Tibial nerve (tissue), 4 donors: ENCODE measurements around the gene AKT1. TPM values are rescaled to one million over a fixed set of nuclear protein-coding genes. Genes with fewer than 3 reads are reported as not detected.
A peak's percentile ranks its signal among the peaks of the same experiment; 100 is the strongest.

Experiments
- DNase-seq, 2 donors: peaks; one replicate each; pipeline ENCODE4 v3.0.0-alpha.2; 2019; ENCODE audit warnings: low spot score in 2 of 2
- H3K27ac ChIP-seq, 4 donors: fragments of 200-600 bp; sonication (generic) in 3 of 4; one replicate each; pipeline ENCODE4 v1.5.1; 2017 to 2019; ENCODE audit warnings: mild to moderate bottlenecking in 1 of 4
- H3K27me3 ChIP-seq, 2 donors: fragments of 200-600 bp; sonication (generic) in 1 of 2; one replicate each; pipeline versions ENCODE4 v1.5.1 to v1.6.0; 2017 to 2019
- H3K36me3 ChIP-seq, 3 donors: fragments of 200-600 bp; sonication (generic); one replicate each; pipeline ENCODE4 v1.5.1; 2018 to 2019
- H3K4me1 ChIP-seq, 4 donors: fragments of 200-600 bp; sonication (generic) in 3 of 4; one replicate each; pipeline ENCODE4 v1.5.1; 2017 to 2019
- H3K4me3 ChIP-seq, 4 donors: fragments of 200-600 bp; sonication (generic) in 3 of 4; one replicate each; pipeline ENCODE4 v1.5.1; 2017 to 2019; ENCODE audit warnings: mild to moderate bottlenecking in 1 of 4, moderate library complexity in 1 of 4
- H3K9me3 ChIP-seq, 4 donors: fragments of 200-600 bp; sonication (generic) in 3 of 4; one replicate each; pipeline ENCODE4 v1.5.1; 2017 to 2019
- EP300 ChIP-seq, 2 donors: sonication (generic); formaldehyde crosslinking; IDR thresholded peaks; one replicate each; pipeline ENCODE4 v1.6.1; 2017; ENCODE audit warnings: antibody characterized with exemption in 2 of 2, mild to moderate bottlenecking in 1 of 2
- POLR2A ChIP-seq, 2 donors: fragments of 450-650 bp; IDR thresholded peaks; one replicate each; pipeline ENCODE4 v1.6.1; 2017; ENCODE audit warnings: antibody characterized with exemption in 2 of 2, mild to moderate bottlenecking in 2 of 2, moderate library complexity in 2 of 2
- WGBS, 2 donors: methylation state at CpG; one replicate each; pipeline ENCODE4 v1.1.5; 2018; 5-methylcytosine and 5-hydroxymethylcytosine counted together
- total RNA-seq, 4 donors: library from RNA; depleted of rRNA; stranded (reverse); fragments of >200 nt; gene quantifications; one replicate each; pipeline ENCODE4 v1.1.0, GENCODE V29; 2016
- TF ChIP-seq, protein P1 (sequence below), 5 experiments: fragments of 200-600 bp in 3 of 5; fragments of 450-650 bp in 2 of 5; sonication (generic) in 3 of 5; IDR thresholded peaks; one replicate each; pipeline ENCODE4 v1.5.1; 2016 to 2019; ENCODE audit warnings: antibody characterized with exemption in 5 of 5, mild to moderate bottlenecking in 3 of 5, moderate library complexity in 2 of 5

Gene AKT1
- total RNA-seq, 4 donors from 2014 or later = 130 to 199 (median 144) TPM

GRCh38 chr14:104791425-104791824, 4.1 kb downstream of the AKT1 start:
- H3K27me3 ChIP-seq = no peaks in the 10 kb centered on the region
- H3K4me1 ChIP-seq = peaks cover 0 to 89% (median 58%) of the 10 kb centered on the region in 4 donors
- peaks cover 0 to 44% (median 7%) of the 10 kb centered on the region in 3 donors for H3K36me3 ChIP-seq
- DNase-seq = no peak
- no peak for TF ChIP-seq POLR2A (IDR thresholded peaks at IDR 0.05)
- no peak for TF ChIP-seq EP300 (IDR thresholded peaks at IDR 0.05)
- TF ChIP-seq, protein P1, sequence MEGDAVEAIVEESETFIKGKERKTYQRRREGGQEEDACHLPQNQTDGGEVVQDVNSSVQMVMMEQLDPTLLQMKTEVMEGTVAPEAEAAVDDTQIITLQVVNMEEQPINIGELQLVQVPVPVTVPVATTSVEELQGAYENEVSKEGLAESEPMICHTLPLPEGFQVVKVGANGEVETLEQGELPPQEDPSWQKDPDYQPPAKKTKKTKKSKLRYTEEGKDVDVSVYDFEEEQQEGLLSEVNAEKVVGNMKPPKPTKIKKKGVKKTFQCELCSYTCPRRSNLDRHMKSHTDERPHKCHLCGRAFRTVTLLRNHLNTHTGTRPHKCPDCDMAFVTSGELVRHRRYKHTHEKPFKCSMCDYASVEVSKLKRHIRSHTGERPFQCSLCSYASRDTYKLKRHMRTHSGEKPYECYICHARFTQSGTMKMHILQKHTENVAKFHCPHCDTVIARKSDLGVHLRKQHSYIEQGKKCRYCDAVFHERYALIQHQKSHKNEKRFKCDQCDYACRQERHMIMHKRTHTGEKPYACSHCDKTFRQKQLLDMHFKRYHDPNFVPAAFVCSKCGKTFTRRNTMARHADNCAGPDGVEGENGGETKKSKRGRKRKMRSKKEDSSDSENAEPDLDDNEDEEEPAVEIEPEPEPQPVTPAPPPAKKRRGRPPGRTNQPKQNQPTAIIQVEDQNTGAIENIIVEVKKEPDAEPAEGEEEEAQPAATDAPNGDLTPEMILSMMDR (IDR thresholded peaks at IDR 0.05) = no peak
- H3K27ac ChIP-seq = no peak overlapping the region
- WGBS, 2 donors = 83 to 84% methylated on average over 9 of the region's 9 CpGs
- H3K9me3 ChIP-seq = no peaks in the 10 kb centered on the region
- H3K4me3 ChIP-seq = no peak overlapping the region

- H3K27me3 ChIP-seq = no peaks in the 10 kb centered on the region
- H3K36me3 ChIP-seq = peaks cover 0 to 44% (median 7%) of the 10 kb centered on the region in 3 donors
- 84 to 89% methylated on average over 16 to 28 of the region's 31 CpGs for WGBS, 2 donors
- H3K9me3 ChIP-seq = no peaks in the 10 kb centered on the region
- TF ChIP-seq, protein P1 (IDR thresholded peaks at IDR 0.05) = no peak
- no peak for TF ChIP-seq EP300 (IDR thresholded peaks at IDR 0.05)
- TF ChIP-seq POLR2A (IDR thresholded peaks at IDR 0.05) = no peak
- H3K4me3 ChIP-seq = no peak overlapping the region
- no peak for DNase-seq
- H3K4me1 ChIP-seq = peaks cover 0 to 96% (median 57%) of the 10 kb centered on the region in 4 donors
- H3K27ac ChIP-seq = no peak overlapping the region
Measured at GRCh38 chr14:104789752-104790743, 5.5 kb downstream of the AKT1 start.

GRCh38 chr14:104788873-104789663, 6.5 kb downstream of the AKT1 start:
- no peak for DNase-seq
- no peaks in the 10 kb centered on the region for H3K9me3 ChIP-seq
- no peak for TF ChIP-seq EP300 (IDR thresholded peaks at IDR 0.05)
- no peak for TF ChIP-seq POLR2A (IDR thresholded peaks at IDR 0.05)
- TF ChIP-seq, protein P1 (IDR thresholded peaks at IDR 0.05) = no peak
- H3K27me3 ChIP-seq = no peaks in the 10 kb centered on the region
- H3K27ac ChIP-seq = peak overlapping the region in 2 of 4 donors; percentile 80 to 84
- H3K36me3 ChIP-seq = peaks cover 0 to 44% (median 7%) of the 10 kb centered on the region in 3 donors
- no peak overlapping the region for H3K4me3 ChIP-seq
- peaks cover 0 to 99% (median 56%) of the 10 kb centered on the region in 4 donors for H3K4me1 ChIP-seq
- whole genome bisulfite sequencing, 2 donors = 60 to 66% methylated on average over 23 to 28 of the region's 39 CpGs

- Histone ChIP-seq H3K4me3 (no peak overlapping the region), H3K36me3 (peaks cover 0 to 44% (median 7%) of the 10 kb centered on the region in 3 donors), H3K9me3 (no peaks in the 10 kb centered on the region), H3K27me3 (no peaks in the 10 kb centered on the region), H3K27ac (peak overlapping the region in 3 of 4 donors; percentile 36 to 84 (median 80)), H3K4me1 (peaks cover 0 to 99% (median 48%) of the 10 kb centered on the region in 4 donors)
- DNase-seq = no peak
- no peak for TF ChIP-seq POLR2A (IDR thresholded peaks at IDR 0.05)
- 89 to 94% methylated on average over 8 to 9 of the region's 14 CpGs for WGBS, 2 donors
Measured at GRCh38 chr14:104788161-104788818, 7.3 kb downstream of the AKT1 start.

DNA sequence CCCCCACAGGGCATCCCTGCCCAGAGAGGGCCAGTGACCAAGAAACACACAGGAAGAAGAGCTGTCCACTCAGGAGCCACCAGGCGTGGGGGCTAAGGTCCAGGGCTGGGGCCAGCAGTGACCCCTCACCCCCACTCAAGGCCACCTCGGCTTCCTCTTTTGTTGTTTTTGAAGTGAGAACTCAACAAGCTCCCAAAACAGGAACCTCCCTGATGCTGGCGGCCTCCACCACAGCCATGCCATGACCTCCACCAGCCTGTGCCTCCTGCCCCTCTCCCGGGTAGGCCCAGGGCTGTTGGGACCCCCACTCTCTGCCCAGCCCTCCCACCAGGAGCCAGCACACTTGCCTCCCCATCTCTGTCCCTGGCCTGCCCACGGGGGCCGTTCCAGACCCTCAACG, 7.8 kb downstream of the AKT1 start:
- Histone ChIP-seq H3K27ac (peak overlapping the region in 3 of 4 donors; percentile 36 to 84 (median 80)), H3K36me3 (peaks cover 0 to 45% (median 7%) of the 10 kb centered on the region in 3 donors), H3K4me3 (no peak overlapping the region), H3K4me1 (peaks cover 0 to 99% (median 43%) of the 10 kb centered on the region in 4 donors), H3K27me3 (no peaks in the 10 kb centered on the region), H3K9me3 (no peaks in the 10 kb centered on the region)
- WGBS, 2 donors = 72 to 77% methylated on average over 7 of the region's 7 CpGs
- TF ChIP-seq, protein P1 (IDR thresholded peaks at IDR 0.05) = no peak
- TF ChIP-seq EP300 (IDR thresholded peaks at IDR 0.05) (no peak), POLR2A (IDR thresholded peaks at IDR 0.05) (no peak)
- no peak for DNase-seq
